NCI-H748 treated with DMSO at 0.1 percent for 48 hours (cell line): Measurements from ENCODE around the gene NAPEPLD.
"Not testable (repeated sequence)": the region's sequence is repeated elsewhere in the genome, so short reads cannot be mapped to it uniquely, and the experiment has no call there.

Source experiments
- DNase-seq: peaks from one replicate; lab custom pipeline; 2025; lab: John Stamatoyannopoulos, UW

Gene NAPEPLD

DNA sequence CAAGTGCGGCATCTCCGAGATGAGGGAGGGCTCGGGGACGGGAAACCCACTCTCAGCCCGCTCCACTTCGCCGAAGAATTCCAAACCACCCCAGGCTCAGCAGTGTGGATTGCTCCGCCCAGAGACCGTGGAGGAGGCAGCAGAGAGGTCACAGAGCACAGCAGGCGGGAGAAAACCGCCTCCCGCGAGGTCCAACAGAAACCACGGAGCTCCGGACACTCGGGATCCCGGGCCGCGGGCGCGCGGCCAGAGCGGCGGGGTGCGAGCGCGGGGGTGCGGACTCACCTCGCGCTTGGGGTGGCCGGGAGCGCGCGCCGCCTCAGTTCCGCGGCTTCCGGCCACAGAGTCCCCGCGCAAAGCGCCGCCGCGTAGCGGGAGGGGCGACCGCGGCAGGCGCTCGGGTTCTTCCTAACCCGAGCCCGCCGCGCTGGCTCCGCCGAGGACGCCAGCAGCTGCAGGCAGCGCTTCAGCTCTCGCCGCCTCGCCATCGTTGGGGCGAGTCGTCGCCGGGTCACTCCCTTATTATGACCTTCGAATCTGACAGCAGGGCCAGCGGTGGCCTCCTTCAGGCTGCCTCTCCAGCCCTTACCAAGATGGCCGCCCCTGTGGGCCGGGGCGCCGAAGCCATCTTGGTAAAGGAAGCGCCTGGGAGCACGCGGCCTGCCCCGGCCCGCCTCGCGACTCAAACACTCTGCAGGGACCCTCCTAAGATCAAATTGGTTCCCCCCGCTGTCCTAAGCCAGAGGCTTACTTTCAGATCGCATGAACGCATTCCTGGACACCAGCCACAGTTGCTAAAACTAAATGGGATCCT is at the start of gene NAPEPLD:
Gene NAPEPLD, minus strand, starts transcription at position 106 of the 814 bp plus-strand sequence. CDS start 20,323 bp downstream, outside the sequence.
- DNase-seq, result peak; percentile 70

DNA sequence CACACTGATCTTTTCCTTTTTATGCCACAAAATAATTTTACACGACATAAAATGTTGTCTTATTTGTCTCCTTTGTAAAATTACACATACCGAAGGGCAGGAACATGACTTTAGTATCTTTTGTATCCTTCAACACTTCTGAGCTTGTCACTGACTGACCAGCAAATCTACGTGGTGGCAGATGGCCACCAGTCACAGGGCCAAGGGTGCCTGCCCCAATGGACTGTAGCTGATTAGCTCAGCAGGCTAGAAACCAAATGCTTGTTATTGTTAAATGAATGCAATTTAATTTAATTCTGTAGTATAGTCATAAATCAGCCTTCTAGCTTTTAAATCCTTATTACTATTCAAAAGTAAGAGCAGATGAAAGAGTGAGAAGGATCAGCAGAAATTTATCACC is 49.2 kb upstream of the NAPEPLD start:
- not testable (repeated sequence) for DNase-seq

DNA sequence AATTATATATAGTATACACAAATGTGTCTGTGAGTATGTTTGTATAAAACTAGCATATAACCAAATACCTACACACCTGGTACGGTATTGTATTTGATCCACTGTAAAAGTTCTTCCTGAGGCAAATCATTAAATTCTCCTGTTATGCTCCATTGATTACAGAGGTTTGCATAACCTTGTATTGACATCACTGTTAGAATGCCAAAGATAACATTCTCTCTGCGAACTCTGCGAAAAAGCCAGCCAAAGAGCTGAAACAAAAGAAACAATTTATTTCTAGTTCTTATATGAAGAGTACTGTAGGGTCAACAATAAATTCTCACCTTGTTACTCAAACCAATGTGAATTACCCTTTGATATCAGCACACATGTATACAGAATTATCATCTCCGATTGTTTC is 46.5 kb upstream of the NAPEPLD start:
- not testable (repeated sequence) for DNase-seq

DNA sequence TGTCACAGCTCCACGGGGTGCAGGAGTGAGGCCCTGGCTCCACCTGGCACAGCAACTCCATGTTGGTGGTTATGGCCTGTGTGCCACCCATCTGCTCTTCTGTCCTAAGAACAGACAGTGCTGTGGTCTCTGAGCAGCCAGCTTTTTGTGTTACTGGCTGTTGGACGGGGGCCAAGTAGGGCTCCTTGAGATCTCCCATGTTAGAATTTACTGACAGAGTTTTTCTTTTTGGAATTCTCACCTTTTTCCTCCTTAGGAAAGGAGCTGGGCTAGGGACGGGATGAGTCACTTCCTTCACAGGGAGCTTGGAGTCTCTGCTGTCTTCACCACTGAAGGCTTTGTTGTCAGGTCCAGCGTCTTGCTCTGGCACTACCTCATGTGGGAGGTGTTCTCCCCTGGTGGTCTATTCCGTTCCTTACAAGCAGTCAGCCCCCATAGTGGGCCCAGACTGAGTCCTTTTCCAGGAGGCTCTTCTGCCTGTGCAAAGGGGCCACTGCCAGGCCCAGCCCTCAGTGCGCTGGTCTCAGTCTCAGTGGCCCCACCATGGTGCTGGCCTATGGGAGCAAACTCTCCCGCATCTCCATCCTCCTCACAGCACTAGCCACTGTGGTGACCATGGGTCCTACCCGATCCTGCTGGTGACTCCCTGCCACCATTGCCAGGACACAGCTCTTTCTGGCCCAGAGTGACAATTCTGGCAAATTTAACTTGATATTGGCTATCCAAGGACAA is 23.7 kb upstream of the NAPEPLD start:
- DNase-seq, result not testable (repeated sequence)

DNA sequence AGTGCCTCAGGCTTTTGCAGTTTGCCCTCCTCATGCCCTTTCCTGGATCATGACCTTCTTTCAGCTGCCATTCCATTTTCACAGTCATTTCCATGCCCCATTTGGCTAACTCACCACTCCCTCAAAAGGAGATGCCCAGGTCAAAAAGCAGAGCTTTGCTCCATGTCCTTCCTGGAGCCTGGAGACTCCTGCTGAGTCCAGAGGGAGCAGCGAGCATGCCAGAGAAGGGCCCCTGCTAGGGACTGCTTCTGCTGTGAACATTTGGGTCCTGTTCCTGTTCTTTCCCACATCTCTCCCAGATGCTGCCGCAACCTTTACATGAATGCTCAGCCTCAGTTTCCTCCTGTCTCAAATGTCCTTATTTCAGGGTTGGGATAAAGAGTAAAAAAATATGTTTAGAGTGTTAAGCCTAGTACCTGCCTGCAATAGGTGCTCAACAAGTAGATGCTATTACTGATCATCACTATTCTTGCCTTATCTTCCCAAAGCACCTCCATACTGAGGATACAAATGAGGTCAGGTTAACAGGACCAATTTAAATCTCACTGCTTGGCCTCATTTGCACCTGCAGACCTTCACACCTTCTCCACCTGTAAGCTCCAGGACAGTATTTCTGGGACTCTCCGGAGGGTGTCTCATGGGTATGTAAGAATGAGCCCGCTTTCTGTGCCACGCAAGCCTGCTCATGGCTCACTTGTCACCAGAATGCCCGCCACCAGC is 23.0 kb upstream of the NAPEPLD start:
- not testable (repeated sequence) for DNase-seq

DNA sequence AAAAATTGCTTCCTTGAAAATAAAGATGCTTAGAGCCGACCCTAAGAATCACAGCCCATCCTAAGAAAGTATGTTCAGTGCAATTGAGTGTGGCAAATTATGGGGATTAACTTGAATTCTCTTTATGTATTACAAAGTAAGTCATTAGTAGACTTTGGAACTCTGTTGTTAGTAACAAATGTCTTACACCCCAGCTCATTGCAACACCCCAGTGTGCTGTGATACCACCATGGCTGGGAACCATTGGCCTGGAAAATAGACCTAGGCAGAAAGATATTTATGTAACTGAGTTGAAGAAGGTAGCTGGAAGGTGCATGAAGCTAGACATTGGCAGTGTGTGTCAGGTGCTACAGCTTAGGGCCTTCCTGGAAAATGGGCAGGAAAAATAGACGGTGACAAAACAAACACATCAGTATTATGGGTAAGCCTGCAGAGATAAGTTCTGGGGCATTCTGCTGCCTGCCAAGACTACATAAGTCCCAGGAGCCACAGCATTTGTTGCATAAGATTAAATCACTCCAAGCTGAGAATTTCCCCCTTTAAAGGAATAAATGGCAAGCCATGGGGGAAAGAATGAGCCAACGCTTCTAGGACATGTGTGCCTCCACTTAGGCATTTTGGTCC is 18.1 kb upstream of the NAPEPLD start:
- DNase-seq, result not testable (repeated sequence)

DNA sequence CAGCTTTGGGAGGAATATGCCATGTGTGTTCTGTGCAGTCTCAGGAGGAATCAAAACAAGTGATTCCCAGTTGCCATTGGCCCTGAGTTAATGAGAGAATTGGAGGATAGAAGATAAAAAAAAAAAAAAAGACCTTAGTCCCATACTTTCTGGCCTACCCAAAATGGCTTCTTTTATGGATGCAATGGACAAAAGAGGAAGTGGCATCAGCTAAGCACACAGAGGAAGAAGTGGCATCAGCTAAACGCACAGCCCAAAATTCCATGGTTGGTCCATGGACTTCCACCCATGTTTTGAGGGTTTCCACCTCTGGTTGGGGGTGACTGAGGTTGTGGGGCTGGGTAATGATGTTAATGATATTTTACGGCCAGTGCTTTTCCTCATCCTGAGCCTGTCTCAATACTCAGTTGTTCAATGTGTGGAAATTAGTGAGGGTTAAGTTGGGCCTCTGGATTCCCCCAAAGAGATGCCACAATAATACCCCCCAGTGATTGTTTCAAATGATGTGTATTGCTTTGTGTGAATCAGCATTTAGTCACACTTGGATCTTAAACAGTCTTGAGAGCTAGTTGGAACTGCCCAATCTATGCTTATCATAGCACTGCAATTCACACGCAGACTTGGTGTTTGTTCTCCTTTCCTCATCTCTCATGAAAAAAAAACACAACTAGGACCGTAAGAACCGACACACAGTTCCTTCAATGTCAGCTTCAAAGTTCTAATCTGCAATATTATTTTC is 14.4 kb upstream of the NAPEPLD start:
- not testable (repeated sequence) for DNase-seq

DNA sequence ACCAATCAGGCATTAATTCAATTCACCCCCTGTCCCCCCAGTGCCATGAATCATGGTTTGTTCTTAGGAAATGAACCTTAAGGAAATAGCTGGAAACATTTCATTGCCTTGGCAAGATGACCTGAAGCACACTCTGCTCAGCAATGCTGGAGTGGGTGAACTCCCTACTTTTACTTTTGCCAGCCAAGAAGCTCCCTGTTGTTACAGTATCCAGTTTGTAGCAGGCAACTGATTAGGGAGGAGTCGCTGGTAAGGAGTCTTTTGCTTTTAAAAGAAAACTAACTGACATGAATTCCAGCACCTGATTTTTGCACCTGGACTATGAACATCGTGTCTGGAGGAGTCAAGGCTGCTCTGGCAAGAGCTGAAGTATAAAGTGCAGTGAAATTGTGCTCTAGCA is 13.7 kb upstream of the NAPEPLD start:
- not testable (repeated sequence) for DNase-seq

DNA sequence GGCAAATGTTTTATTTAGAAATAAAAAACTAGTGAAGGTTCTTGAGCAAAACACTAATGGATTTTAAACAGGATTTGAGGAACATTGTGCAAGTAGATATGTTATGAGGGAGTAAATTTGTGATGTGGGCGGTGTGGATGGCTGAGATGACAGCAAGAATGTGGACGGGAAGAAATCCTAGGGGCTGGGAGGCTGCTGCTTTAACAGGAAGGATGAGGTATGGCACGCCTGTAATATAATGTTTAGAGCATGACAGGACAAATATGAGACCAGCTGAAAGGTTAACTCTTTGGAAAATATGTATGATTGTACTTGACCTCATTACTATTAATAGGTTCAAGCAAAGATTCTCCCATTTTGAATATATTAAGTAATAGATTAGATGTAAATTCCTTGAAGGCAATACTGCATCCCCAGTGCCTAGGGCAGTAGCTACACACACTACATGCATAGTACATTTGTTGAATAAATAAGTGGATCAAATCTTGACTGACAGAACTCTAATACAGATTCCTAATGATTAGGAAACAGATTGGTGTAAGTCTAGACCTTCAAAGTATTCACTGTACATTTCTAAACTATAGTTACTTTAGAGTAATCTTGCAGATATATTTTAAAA is 13.2 kb upstream of the NAPEPLD start:
- not testable (repeated sequence) for DNase-seq

DNA sequence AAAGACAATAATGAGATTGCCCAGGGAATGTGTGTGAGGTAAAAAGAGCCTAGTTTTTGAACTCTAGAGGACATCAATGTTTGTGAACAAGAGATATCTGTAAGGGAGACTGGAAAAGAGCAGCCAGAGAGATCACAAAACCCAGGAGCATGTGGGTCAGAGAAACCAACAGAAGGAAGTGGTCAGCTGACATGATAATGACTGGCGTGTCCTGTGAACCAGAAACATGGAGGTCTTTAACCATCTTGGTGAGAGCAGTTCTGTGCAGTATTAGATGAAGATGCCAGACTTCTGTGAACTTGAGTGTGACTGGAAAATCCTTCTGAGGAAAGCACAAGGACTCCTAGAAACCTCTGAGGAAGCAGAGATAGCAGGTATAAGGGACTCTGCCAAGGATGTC is 10.2 kb upstream of the NAPEPLD start:
- not testable (repeated sequence) for DNase-seq

DNA sequence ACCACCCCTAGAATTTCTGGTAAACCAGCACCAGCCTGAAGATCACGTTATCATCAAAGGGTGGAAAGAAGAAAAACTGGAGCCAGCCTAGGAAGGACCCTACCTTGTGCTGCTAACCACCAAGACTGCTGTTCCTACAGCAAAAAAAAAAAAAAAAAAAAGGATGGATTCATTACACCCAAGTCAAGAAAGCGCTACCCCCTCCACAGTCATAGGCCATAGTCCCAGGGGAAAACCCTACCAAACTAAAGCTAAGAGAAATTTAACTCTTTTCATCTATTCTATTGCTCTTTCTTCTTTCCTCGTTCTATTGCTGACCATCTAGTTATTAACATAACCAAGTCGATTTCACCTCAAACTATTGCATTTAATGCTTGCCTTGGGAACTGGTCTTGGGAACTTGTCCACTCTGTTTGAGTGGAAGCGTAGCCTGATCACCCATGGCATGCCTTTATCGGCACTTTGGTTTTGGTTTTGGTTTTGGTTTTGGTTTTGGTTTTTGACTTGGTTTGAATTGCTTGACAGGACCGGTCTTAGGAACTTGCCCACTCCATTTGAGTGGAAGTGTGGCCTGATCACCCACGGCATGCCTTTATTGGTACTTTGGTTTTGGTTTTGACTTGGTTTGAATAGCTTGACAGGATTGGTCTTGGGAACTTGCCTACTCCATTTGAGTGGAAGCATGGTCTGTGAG is 6.6 kb upstream of the NAPEPLD start:
- not testable (repeated sequence) for DNase-seq

DNA sequence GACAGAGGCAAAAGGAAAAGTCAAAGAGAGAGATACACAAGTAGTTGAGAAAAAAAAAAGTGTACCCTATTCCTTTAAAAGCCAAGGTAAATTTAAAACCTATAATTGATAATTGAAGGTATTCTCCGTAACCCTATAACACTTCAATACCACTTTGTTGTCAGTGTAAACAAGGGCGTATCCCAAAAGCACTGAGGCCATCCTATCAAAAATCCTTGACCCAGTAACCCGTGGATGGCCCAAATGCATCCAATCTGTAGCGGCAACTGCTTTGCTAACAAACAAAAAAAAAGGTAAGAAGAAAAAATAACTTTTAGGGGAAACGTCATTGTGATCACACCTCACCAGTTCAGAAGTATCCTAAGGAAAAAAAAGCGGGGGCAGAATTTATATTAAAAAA is 5.1 kb upstream of the NAPEPLD start:
- no peak for DNase-seq

DNA sequence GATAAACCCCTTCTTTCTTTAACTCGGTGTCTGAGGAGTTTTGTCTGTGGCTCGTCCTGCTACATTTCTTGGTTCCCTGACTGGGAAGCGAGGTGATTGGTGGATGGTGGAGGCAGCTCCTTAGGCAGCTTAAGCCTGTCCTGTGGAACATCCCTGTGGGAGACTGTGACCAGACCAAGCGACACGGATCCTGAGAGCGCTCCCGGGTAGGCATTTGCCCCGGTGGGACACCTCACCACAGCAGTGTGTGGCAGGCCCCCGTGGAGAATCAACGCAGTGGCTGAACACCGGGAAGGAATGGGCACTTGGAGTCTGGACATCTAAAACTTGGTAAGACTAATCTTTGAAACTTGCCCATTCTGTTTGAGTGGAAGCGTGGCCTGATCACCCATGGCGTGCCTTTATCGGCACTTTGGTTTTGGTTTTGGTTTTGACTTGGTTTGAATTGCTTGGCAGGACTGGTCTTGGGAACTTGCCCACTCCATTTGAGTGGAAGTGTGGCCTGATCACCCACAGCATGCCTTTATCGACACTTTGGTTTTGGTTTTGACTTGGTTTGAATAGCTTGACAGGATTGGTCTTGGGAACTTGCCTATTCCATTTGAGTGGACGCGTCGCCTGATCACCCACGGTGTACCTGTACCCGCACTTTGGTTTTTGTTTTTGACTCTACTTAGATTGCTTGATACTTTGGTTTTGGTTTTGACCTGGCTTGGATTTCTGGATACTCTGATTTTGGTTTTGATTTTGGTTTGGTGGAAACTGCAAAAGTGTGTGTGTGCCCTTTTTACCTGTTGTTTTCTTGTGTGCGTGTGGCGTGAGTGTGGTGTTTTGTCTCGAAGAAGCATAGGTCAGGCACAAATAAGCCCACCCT is 4.1 kb upstream of the NAPEPLD start:
- DNase-seq, result not testable (repeated sequence)

DNA sequence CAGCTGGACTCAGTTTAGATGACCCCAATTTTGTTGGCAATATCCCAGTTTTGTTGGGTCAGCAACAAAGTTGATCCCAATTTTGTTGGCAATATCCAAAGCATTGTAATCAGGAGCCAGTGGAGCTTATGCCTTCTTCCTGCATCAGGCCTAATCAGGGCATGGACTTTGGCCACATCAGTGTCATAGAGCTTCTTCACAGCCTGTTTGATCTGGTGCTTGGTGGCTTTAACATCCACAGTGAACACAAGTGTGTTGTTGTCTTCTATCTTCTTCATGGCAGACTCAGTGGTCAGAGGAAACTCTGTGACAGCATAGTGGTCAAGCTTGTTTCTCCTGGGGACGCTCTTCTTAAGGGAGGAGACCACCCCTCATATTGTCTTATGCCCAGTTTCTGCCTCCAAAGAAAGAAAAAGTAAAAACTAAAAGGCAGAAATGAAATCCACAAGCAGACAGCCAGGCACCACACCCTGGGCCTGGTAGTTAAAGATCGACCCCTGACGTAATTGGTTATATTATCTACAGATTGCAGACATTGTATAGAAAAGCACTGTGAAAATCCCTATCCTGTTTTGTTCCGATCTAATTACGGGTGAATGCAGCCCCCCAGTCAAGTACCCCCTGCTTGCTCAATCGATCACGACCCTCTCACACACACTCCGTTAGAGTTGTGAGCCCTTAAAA is 3.2 kb upstream of the NAPEPLD start:
- not testable (repeated sequence) for DNase-seq

DNA sequence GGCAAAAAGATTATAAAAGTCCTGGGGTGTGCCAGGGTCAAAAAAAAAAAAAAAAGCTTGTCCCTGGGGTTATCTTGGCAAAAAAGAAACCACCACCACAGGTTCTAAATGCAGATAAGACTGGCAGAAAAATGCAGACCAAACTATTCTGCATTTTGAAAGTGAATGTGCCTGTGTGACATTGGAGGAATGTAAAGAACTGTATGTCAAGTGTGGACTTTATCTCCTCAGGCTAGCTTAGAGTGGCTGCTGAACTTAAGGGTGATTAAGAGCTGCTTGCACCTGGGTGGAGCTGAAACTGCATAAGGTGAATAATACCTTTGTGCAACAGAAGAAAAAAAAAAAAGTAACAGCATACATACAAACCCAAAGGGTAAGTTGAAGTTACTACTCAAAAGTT is 1.3 kb upstream of the NAPEPLD start:
- no peak for DNase-seq

DNA sequence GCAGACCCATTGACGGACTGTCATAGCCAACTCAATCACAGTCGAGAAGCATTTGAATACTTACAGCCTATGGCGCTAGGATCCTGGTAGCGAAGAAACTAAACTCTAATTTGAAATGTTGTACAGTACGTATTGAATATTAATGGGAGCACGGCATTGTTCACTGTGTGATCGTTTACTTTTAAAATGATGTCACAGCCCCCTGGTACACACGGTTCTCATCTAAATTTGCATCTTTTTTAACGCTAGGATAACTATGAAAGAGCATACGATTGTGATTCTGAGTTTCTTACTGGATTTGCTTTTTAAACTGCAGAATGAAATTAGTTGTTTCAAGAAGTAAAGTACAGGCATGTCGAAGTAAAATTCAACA is 895 bp upstream of the NAPEPLD start:
- no peak for DNase-seq

DNA sequence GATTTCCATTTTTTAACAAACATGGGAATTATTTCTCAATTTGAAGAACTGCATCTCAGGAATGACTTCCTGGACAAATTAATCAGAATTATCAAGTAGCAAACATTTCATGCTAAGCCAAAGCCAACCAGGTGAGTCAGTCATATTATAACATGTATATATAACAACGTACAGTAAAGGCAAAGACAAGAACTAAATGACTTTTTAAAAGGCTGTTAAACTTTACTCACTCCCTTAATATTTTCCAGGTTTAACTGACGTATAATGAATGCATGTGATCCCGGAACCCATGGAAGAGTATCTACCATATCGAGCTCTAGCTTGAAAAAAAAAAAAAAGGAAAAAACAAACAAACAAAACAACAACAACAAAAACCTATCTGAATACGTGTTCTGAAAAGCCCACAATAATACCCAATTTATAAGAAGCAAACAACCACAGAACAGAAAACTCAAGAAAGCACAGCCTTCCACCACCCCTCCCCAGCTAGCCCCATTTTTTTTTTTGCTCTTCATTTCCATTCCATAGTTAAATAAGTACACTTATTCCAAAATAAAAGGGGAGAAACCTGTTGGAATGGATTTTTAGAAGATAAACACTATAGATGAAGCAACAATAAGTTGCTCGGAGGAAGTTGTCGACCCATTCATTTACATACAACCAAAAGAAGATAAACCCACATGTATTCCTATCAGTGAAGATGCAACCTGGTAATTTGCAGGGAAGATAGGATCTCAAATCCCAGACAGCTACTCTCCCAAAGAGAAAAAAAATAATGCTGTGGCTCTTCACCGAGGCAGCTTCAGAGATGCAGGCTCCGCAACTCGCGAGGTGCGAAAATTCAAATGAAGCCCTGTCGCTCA is 537 bp downstream of the NAPEPLD start:
- no peak for DNase-seq

DNA sequence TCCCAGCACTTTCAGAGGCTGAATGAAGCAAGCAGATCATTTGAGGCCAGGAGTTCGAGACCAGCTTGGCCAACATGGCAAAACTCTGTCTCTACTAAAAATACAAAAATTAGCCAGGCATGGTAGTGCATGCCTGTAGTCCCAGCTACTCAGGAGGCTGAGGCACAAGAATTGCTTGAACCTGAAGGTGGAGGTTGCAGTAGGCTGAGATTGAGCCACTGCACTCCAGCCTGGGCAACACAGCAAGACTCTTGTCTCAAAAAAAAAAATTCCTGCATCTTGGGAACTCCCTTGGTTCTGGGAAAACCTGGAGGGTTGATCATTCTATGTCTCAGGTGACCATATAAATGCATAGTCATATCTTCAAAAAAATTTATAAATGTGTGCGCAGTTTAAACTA is 4.1 kb downstream of the NAPEPLD start:
- DNase-seq, result not testable (repeated sequence)
